Measurements from ENCODE around the gene PUM1.

The PUM1 gene

DNA sequence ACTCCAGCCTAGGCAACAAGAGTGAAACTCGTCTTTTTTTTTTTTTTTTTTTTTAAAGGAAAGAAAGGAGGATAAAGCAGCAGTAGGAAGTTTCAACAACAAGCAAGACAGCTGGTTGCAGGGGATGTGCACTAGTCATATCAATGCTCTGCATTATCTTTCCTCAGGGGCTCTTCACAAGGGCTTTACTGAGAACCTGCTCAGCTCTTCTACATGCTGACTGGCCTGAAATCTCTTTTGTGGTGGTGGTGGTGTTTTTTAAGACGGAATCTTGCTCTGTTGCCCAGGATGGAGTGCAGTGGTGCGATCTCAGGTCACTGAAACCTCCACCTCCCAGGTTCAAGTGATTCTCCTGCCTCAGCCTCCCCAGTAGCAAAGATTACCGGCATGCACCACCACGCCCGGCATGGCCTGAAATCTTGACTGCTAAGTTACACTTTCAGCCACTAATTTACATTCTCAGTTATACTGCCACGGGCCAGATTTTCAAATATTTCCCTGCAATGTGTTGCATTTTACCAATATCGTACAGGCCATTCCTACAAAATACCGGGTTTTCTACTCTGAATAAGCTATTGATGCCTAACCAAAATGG is 68.0 kb downstream of the PUM1 start:
- WGBS (ENCODE audit: extremely low coverage, insufficient coverage, insufficient read length), result no CpG with 5 or more reads among the region's 9 CpGs
- no peak overlapping the region for H3K4me3 ChIP-seq (ENCODE audit: low read depth, low read length)
- H4K91ac ChIP-seq (ENCODE audit: low read depth, low read length), result no peak overlapping the region
- H3K4me1 ChIP-seq (ENCODE audit: control insufficient read depth in 1 of 2, insufficient read depth in 2 of 2, low read length in 2 of 2), result peaks cover 6 to 10% of the 10 kb centered on the region in 2 experiments
- peak overlapping the region; percentile 53 for H3K18ac ChIP-seq (ENCODE audit: low read length)
- no peak overlapping the region for H3K4me2 ChIP-seq (ENCODE audit: low read length)
- no peak overlapping the region for H3K27ac ChIP-seq (ENCODE audit: low read depth, low read length)
- no peak overlapping the region for H4K12ac ChIP-seq (ENCODE audit: low read depth, low read length)
- no peaks in the 10 kb centered on the region for H3K9me3 ChIP-seq (ENCODE audit: insufficient read depth, low read depth, low read length)
- H2BK12ac ChIP-seq (ENCODE audit: low read length), result no peak overlapping the region
- H3K27me3 ChIP-seq (ENCODE audit: insufficient read depth, low read length), result no peaks in the 10 kb centered on the region
- peaks cover 6 to 17% of the 10 kb centered on the region in 2 experiments for H3K36me3 ChIP-seq (ENCODE audit: control insufficient read depth in 1 of 2, insufficient read depth in 2 of 2, low read length in 2 of 2)
- H3K79me2 ChIP-seq (ENCODE audit: control insufficient read depth, insufficient read depth, low read length, poor library complexity), result peaks cover 10% of the 10 kb centered on the region
- peak overlapping the region; percentile 94 for H3K4ac ChIP-seq (ENCODE audit: low read depth, low read length)
- no peak overlapping the region for H2AFZ ChIP-seq (ENCODE audit: insufficient read depth, low read length, poor library complexity)
- no peak overlapping the region for H3K14ac ChIP-seq (ENCODE audit: low read length)
- H2BK5ac ChIP-seq (ENCODE audit: low read depth, low read length, poor library complexity), result peak overlapping the region; percentile 40
- no peak overlapping the region for H3K9ac ChIP-seq (ENCODE audit: low read length)
- H3K79me1 ChIP-seq (ENCODE audit: low read length), result no peaks in the 10 kb centered on the region
- H4K8ac ChIP-seq (ENCODE audit: low read depth, low read length), result peak overlapping the region; percentile 19
- no peak overlapping the region for H2BK120ac ChIP-seq (ENCODE audit: insufficient read depth, low read length, poor library complexity)
- no peak overlapping the region for H3K23ac ChIP-seq (ENCODE audit: low read length)
- DNase-seq, result peak in 1 of 2 donors; percentile 65
- H2AK5ac ChIP-seq (ENCODE audit: low read length), result no peak overlapping the region

- Histone ChIP-seq H4K12ac (ENCODE audit: low read depth, low read length) (no peak overlapping the region), H3K9me3 (ENCODE audit: insufficient read depth, low read depth, low read length) (no peaks in the 10 kb centered on the region), H2BK12ac (ENCODE audit: low read length) (no peak overlapping the region), H3K18ac (ENCODE audit: low read length) (no peak overlapping the region), H3K4me2 (ENCODE audit: low read length) (no peak overlapping the region), H3K9ac (ENCODE audit: low read length) (no peak overlapping the region), H3K36me3 (ENCODE audit: control insufficient read depth in 1 of 2, insufficient read depth in 2 of 2, low read length in 2 of 2) (peaks cover 10 to 22% of the 10 kb centered on the region in 2 experiments), H2BK5ac (ENCODE audit: low read depth, low read length, poor library complexity) (no peak overlapping the region), H3K27me3 (ENCODE audit: insufficient read depth, low read length) (no peaks in the 10 kb centered on the region), H3K79me1 (ENCODE audit: low read length) (no peaks in the 10 kb centered on the region), H3K23ac (ENCODE audit: low read length) (no peak overlapping the region), H4K8ac (ENCODE audit: low read depth, low read length) (no peak overlapping the region), H3K27ac (ENCODE audit: low read depth, low read length) (no peak overlapping the region), H2AK5ac (ENCODE audit: low read length) (no peak overlapping the region), H3K79me2 (ENCODE audit: control insufficient read depth, insufficient read depth, low read length, poor library complexity) (peaks cover 9% of the 10 kb centered on the region), H4K91ac (ENCODE audit: low read depth, low read length) (no peak overlapping the region), H2AFZ (ENCODE audit: insufficient read depth, low read length, poor library complexity) (no peak overlapping the region), H2BK120ac (ENCODE audit: insufficient read depth, low read length, poor library complexity) (no peak overlapping the region), H3K4me3 (ENCODE audit: low read depth, low read length) (no peak overlapping the region), H3K4ac (ENCODE audit: low read depth, low read length) (peak overlapping the region; percentile 9), H3K4me1 (ENCODE audit: control insufficient read depth in 1 of 2, insufficient read depth in 2 of 2, low read length in 2 of 2) (peaks cover 13 to 17% of the 10 kb centered on the region in 2 experiments), H3K14ac (ENCODE audit: low read length) (no peak overlapping the region)
- WGBS (ENCODE audit: extremely low coverage, insufficient coverage, insufficient read length), result no CpG with 5 or more reads among the region's 3 CpGs
- no peak for DNase-seq
Observed at GRCh38 chr1:30995990-30996612, 69.4 kb downstream of the PUM1 start.

DNA sequence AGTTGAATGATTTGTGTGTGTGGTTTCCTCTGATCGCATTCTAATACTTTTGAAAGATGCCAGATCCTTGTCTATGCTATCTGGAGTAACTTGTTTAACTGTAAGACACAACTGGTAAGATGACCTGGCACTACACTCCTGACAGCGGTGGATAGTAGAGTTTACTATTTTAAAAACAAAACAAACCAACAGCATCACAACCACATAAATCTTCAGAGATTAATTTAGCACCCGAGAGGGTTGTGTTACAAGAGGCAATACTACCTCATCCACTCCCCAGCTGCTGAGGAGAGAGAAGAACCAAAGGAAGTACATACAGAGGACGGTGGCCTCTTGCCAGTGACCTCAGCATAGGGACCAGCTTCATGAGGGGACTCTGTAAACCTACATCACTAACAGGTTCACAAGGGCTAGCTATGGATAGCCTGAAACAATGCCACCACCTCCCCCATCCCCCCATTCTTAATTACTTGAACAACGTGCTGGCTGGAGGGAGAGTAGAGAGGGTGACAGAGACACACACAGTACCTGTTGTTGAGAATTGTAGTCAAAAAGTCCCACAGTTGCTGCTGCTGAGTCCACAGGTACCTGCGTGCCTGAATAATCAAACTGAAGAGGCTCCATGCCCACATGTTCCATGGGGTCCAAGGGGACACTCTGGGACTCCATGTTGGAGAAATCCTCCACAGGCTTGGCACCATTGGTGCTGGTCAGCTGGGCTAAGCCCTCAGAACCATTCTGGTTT is 73.5 kb downstream of the PUM1 start:
- Histone ChIP-seq H4K8ac (ENCODE audit: low read depth, low read length) (no peak overlapping the region), H3K27me3 (ENCODE audit: insufficient read depth, low read length) (no peaks in the 10 kb centered on the region), H3K4ac (ENCODE audit: low read depth, low read length) (peak overlapping the region; percentile 8), H2BK5ac (ENCODE audit: low read depth, low read length, poor library complexity) (no peak overlapping the region), H3K4me3 (ENCODE audit: low read depth, low read length) (no peak overlapping the region), H3K4me2 (ENCODE audit: low read length) (no peak overlapping the region), H3K23ac (ENCODE audit: low read length) (no peak overlapping the region), H3K79me2 (ENCODE audit: control insufficient read depth, insufficient read depth, low read length, poor library complexity) (peaks cover 5% of the 10 kb centered on the region), H4K91ac (ENCODE audit: low read depth, low read length) (no peak overlapping the region), H3K79me1 (ENCODE audit: low read length) (no peaks in the 10 kb centered on the region), H3K9ac (ENCODE audit: low read length) (no peak overlapping the region), H2BK120ac (ENCODE audit: insufficient read depth, low read length, poor library complexity) (no peak overlapping the region), H4K12ac (ENCODE audit: low read depth, low read length) (no peak overlapping the region), H2BK12ac (ENCODE audit: low read length) (no peak overlapping the region), H2AFZ (ENCODE audit: insufficient read depth, low read length, poor library complexity) (no peak overlapping the region), H3K36me3 (ENCODE audit: control insufficient read depth in 1 of 2, insufficient read depth in 2 of 2, low read length in 2 of 2) (peaks cover 7 to 16% of the 10 kb centered on the region in 2 experiments), H3K14ac (ENCODE audit: low read length) (no peak overlapping the region), H3K4me1 (ENCODE audit: control insufficient read depth in 1 of 2, insufficient read depth in 2 of 2, low read length in 2 of 2) (peaks cover 6 to 7% of the 10 kb centered on the region in 2 experiments), H3K9me3 (ENCODE audit: insufficient read depth, low read depth, low read length) (no peaks in the 10 kb centered on the region), H2AK5ac (ENCODE audit: low read length) (no peak overlapping the region), H3K27ac (ENCODE audit: low read depth, low read length) (no peak overlapping the region), H3K18ac (ENCODE audit: low read length) (no peak overlapping the region)
- no CpG with 5 or more reads among the region's 6 CpGs for WGBS (ENCODE audit: extremely low coverage, insufficient coverage, insufficient read length)
- DNase-seq, result peak in 1 of 2 donors; percentile 50

GRCh38 chr1:30990591-30990990 is 74.9 kb downstream of the PUM1 start:
- no peak overlapping the region for H3K4me2 ChIP-seq (ENCODE audit: low read length)
- H2BK120ac ChIP-seq (ENCODE audit: insufficient read depth, low read length, poor library complexity), result no peak overlapping the region
- H2BK12ac ChIP-seq (ENCODE audit: low read length), result no peak overlapping the region
- no peaks in the 10 kb centered on the region for H3K9me3 ChIP-seq (ENCODE audit: insufficient read depth, low read depth, low read length)
- no CpG with 5 or more reads among the region's 3 CpGs for WGBS (ENCODE audit: extremely low coverage, insufficient coverage, insufficient read length)
- no peak overlapping the region for H4K12ac ChIP-seq (ENCODE audit: low read depth, low read length)
- no peak overlapping the region for H2BK5ac ChIP-seq (ENCODE audit: low read depth, low read length, poor library complexity)
- no peak overlapping the region for H3K14ac ChIP-seq (ENCODE audit: low read length)
- peaks cover 7 to 11% of the 10 kb centered on the region in 2 experiments for H3K36me3 ChIP-seq (ENCODE audit: control insufficient read depth in 1 of 2, insufficient read depth in 2 of 2, low read length in 2 of 2)
- H3K4me1 ChIP-seq (ENCODE audit: control insufficient read depth in 1 of 2, insufficient read depth in 2 of 2, low read length in 2 of 2), result peaks cover 6 to 7% of the 10 kb centered on the region in 2 experiments
- DNase-seq, result no peak
- no peak overlapping the region for H2AFZ ChIP-seq (ENCODE audit: insufficient read depth, low read length, poor library complexity)
- H3K18ac ChIP-seq (ENCODE audit: low read length), result no peak overlapping the region
- no peak overlapping the region for H2AK5ac ChIP-seq (ENCODE audit: low read length)
- H4K8ac ChIP-seq (ENCODE audit: low read depth, low read length), result no peak overlapping the region
- H4K91ac ChIP-seq (ENCODE audit: low read depth, low read length), result no peak overlapping the region
- H3K27ac ChIP-seq (ENCODE audit: low read depth, low read length), result no peak overlapping the region
- H3K79me2 ChIP-seq (ENCODE audit: control insufficient read depth, insufficient read depth, low read length, poor library complexity), result peaks cover 5% of the 10 kb centered on the region
- H3K4me3 ChIP-seq (ENCODE audit: low read depth, low read length), result no peak overlapping the region
- H3K27me3 ChIP-seq (ENCODE audit: insufficient read depth, low read length), result no peaks in the 10 kb centered on the region
- H3K4ac ChIP-seq (ENCODE audit: low read depth, low read length), result peak overlapping the region; percentile 86
- no peaks in the 10 kb centered on the region for H3K79me1 ChIP-seq (ENCODE audit: low read length)
- no peak overlapping the region for H3K9ac ChIP-seq (ENCODE audit: low read length)
- no peak overlapping the region for H3K23ac ChIP-seq (ENCODE audit: low read length)

Measured in trophoblast cell (in vitro differentiated cells and primary cell).